SK-N-SH (cell line): Measurements from ENCODE around the gene PCNA. TPM values are rescaled to one million over a fixed set of nuclear protein-coding genes. Genes with fewer than 3 reads are reported as not detected.

ENCODE experiments used
- CTCF ChIA-PET: fragments of 300-600, 350-600 bp; formaldehyde crosslinking; extraction: SDS; loops from one replicate; lab custom pipeline; 2021; lab: Yijun Ruan, JAX
- POLR2A ChIA-PET: fragments of 350-600 bp; sonication (Branson Sonifier 250); formaldehyde crosslinking; extraction: SDS; loops from one replicate; lab custom pipeline; 2020; ENCODE audit warnings: antibody characterized with exemption, inconsistent platforms; lab: Yijun Ruan, JAX
- DNase-seq: peaks from one replicate; pipeline ENCODE4 v3.0.0; 2012
- H2AFZ ChIP-seq: fragments of 200-600 bp; sonication (generic); 2 replicates; pipeline ENCODE4 v1.8.1; 2016; ENCODE audit warnings: antibody characterized with exemption, mild to moderate bottlenecking, low read depth
- H3F3A ChIP-seq: fragments of 200-600 bp; sonication (generic); replicated peaks from 2 replicates; pipeline ENCODE3; 2016; ENCODE audit warnings: antibody characterized with exemption, mild to moderate bottlenecking; ENCODE audit not compliant: insufficient read depth
- H3K27ac ChIP-seq, 2 experiments: fragments of 200-500 bp in 1 of 2; fragments of 200-600 bp in 1 of 2; sonication (Bioruptor generic) in 1 of 2; sonication (generic), shearing (Covaris generic) in 1 of 2; 2 replicates each; pipeline versions ENCODE4 v1.5.1 to v1.6.1; 2014 to 2016; ENCODE audit warnings: low read depth in 2 of 2, inconsistent platforms in 1 of 2, low read length in 1 of 2, mild to moderate bottlenecking in 1 of 2, mixed read lengths in 1 of 2
- H3K27me3 ChIP-seq: fragments of 200-600 bp; sonication (generic), shearing (Covaris generic); 2 replicates; pipeline ENCODE4 v1.6.1; 2016; ENCODE audit warnings: mixed run types; ENCODE audit not compliant: insufficient read depth
- H3K36me3 ChIP-seq, 2 experiments: fragments of 200-500 bp in 1 of 2; fragments of 200-600 bp in 1 of 2; sonication (Bioruptor generic) in 1 of 2; sonication (generic) in 1 of 2; replicated peaks in 1 of 2; 2 replicates each; pipeline versions ENCODE3 to v1.5.1; 2014 to 2016; ENCODE audit warnings: low read length in 1 of 2, mild to moderate bottlenecking in 1 of 2; ENCODE audit not compliant: insufficient read depth in 2 of 2, control insufficient read depth in 1 of 2
- H3K4me1 ChIP-seq, 2 experiments: fragments of 200-500 bp in 1 of 2; fragments of 200-600 bp in 1 of 2; sonication (Bioruptor generic) in 1 of 2; sonication (generic), shearing (Covaris generic) in 1 of 2; 2 replicates each; pipeline versions ENCODE4 v1.5.1 to v1.6.1; 2014 to 2016; ENCODE audit warnings: low read depth in 1 of 2, low read length in 1 of 2, mixed run types in 1 of 2; ENCODE audit not compliant: insufficient read depth in 2 of 2, control insufficient read depth in 1 of 2
- H3K4me2 ChIP-seq: fragments of 200-600 bp; sonication (generic), shearing (Covaris generic); 2 replicates; pipeline ENCODE4 v1.6.1; 2017; ENCODE audit warnings: mixed run types
- H3K4me3 ChIP-seq, 2 experiments: fragments of 200-500 bp in 1 of 2; fragments of 200-600 bp in 1 of 2; sonication (Bioruptor generic) in 1 of 2; sonication (generic), shearing (Covaris generic) in 1 of 2; 2 replicates each; pipeline versions ENCODE4 v1.5.1 to v1.8.1; 2014 to 2016; ENCODE audit warnings: low read depth in 2 of 2, inconsistent platforms in 1 of 2, low read length in 1 of 2, mild to moderate bottlenecking in 1 of 2, mixed read lengths in 1 of 2, moderate library complexity in 1 of 2
- H3K79me2 ChIP-seq: fragments of 200-600 bp; sonication (generic); 2 replicates; pipeline ENCODE4 v1.8.1; 2017; ENCODE audit warnings: mild to moderate bottlenecking; ENCODE audit not compliant: insufficient read depth
- H3K9ac ChIP-seq: fragments of 200-600 bp; sonication (generic); 2 replicates; pipeline ENCODE4 v1.6.1; 2017; ENCODE audit warnings: mixed run types
- H3K9me2 ChIP-seq: fragments of 200-600 bp; sonication (generic); 2 replicates; pipeline ENCODE4 v1.6.1; 2017; ENCODE audit warnings: mixed run types
- H3K9me3 ChIP-seq: fragments of 200-600 bp; sonication (generic); 2 replicates; pipeline ENCODE4 v1.6.1; 2017; ENCODE audit warnings: mixed run types, mild to moderate bottlenecking, moderate library complexity
- H4K20me1 ChIP-seq: fragments of 200-600 bp; sonication (generic); 2 replicates; pipeline ENCODE4 v1.6.1; 2017; ENCODE audit warnings: mild to moderate bottlenecking, mixed run types; ENCODE audit not compliant: insufficient read depth
- EP300 ChIP-seq, 2 experiments: IDR thresholded peaks; 2 replicates each; pipeline versions ENCODE4 v1.4.0 to v1.6.1; 2012; ENCODE audit warnings: borderline replicate concordance in 1 of 2, low read depth in 1 of 2, low read length in 1 of 2
- GATA2 ChIP-seq: sonication (generic); formaldehyde crosslinking; IDR thresholded peaks from 2 replicates; pipeline ENCODE4 v1.5.0; 2020; ENCODE audit warnings: mild to moderate bottlenecking, missing genetic modification reagents
- REST ChIP-seq: IDR thresholded peaks from 2 replicates; pipeline ENCODE4 v1.6.1; 2012; ENCODE audit warnings: mild to moderate bottlenecking, low read depth, low read length, moderate library complexity
- TAF1 ChIP-seq: IDR thresholded peaks from 2 replicates; pipeline ENCODE4 v1.6.1; 2012; ENCODE audit warnings: low read depth, mild to moderate bottlenecking, low read length, moderate library complexity, borderline replicate concordance
- USF2 ChIP-seq: fragments of 150-350 bp; IDR thresholded peaks from 2 replicates; pipeline ENCODE4 v1.6.1; 2017; ENCODE audit warnings: antibody characterized with exemption, low read length, low read depth, borderline replicate concordance
- ZBTB33 ChIP-seq: IDR thresholded peaks from 2 replicates; pipeline ENCODE4 v1.4.0; 2012; ENCODE audit warnings: low read depth, borderline replicate concordance
- WGBS: methylation state at CpG from one replicate; pipeline ENCODE4 v1.1.6; 2017; ENCODE audit warnings: low lambda C conversion rate; 5-methylcytosine and 5-hydroxymethylcytosine counted together
- polyA plus RNA-seq, 3 experiments: library from polyadenylated mRNA; depleted of rRNA; stranded (reverse); fragments of >200 nt; gene quantifications; 2 replicates each; pipeline ENCODE4 v1.2.3, GENCODE V29; 2012

Gene PCNA
- polyA plus RNA-seq, 1 of the 3 experiments (the other 2 are of a cell fraction), result 185 TPM

GRCh38 chr20:5070081-5070480, 49.7 kb downstream of the PCNA start (continued):
- no peak for TF ChIP-seq EP300 (IDR thresholded peaks at IDR 0.05; ENCODE audit: borderline replicate concordance in 1 of 2, low read depth in 1 of 2, low read length in 1 of 2)
- TF ChIP-seq TAF1, result no peak

GRCh38 chr20:5069141-5069806, 50.5 kb downstream of the PCNA start:
- peaks cover 5% of the 10 kb centered on the region for H3F3A ChIP-seq
- H3K27ac ChIP-seq, result no peak overlapping the region
- ChIA-PET CTCF (interaction anchor here (1.4 kb wide), 1 partner anchor 21 kb away, joined by 4 read pairs; no protein-coding TSS in a partner anchor), POLR2A (no interaction called here)
- no peak overlapping the region for H3K4me2 ChIP-seq
- H3K4me1 ChIP-seq, result peaks cover 0 to 6% of the 10 kb centered on the region in 2 experiments; a peak in 3 of 4 replicates
- no peak for DNase-seq
- H3K79me2 ChIP-seq, result no peaks in the 10 kb centered on the region
- no peak overlapping the region for H3K9ac ChIP-seq
- H3K4me3 ChIP-seq, result no peak overlapping the region
- no peaks in the 10 kb centered on the region for H4K20me1 ChIP-seq
- H3K36me3 ChIP-seq, result no peaks in the 10 kb centered on the region
- H3K9me2 ChIP-seq, result no peaks in the 10 kb centered on the region
- no peak overlapping the region for H2AFZ ChIP-seq
- no peaks in the 10 kb centered on the region for H3K9me3 ChIP-seq
- TF ChIP-seq REST, result no peak
- TF ChIP-seq USF2, result no peak
- TF ChIP-seq ZBTB33, result no peak
- TF ChIP-seq GATA2, result no peak
- 90% methylated on average over 8 of the region's 8 CpGs for WGBS
- H3K27me3 ChIP-seq, result no peaks in the 10 kb centered on the region
